Measurements from ENCODE around the gene DUSP18. TPM values are rescaled to one million over a fixed set of nuclear protein-coding genes. Genes with fewer than 3 reads are reported as not detected.

DUSP18 gene
- total RNA-seq, 1 donor: 3.3 TPM

- Histone ChIP-seq H3K27me3 (ENCODE audit: insufficient read depth, low read length) (no peaks in the 10 kb centered on the region), H3K9me3 (ENCODE audit: low read depth, low read length) (no peaks in the 10 kb centered on the region), H3K4me1 (ENCODE audit: insufficient read depth, low read length) (peaks cover 11% of the 10 kb centered on the region), H3K4me3 (ENCODE audit: low read length) (no peak overlapping the region)
Observed at GRCh38 chr22:30662040-30662439, 5.6 kb downstream of the DUSP18 start.

- Histone ChIP-seq H3K4me1 (ENCODE audit: insufficient read depth, low read length) (no peaks in the 10 kb centered on the region), H3K4me3 (ENCODE audit: low read length) (no peak overlapping the region), H3K27me3 (ENCODE audit: insufficient read depth, low read length) (no peaks in the 10 kb centered on the region), H3K9me3 (ENCODE audit: low read depth, low read length) (no peaks in the 10 kb centered on the region)
Observed at GRCh38 chr22:30655532-30655931, 12.1 kb downstream of the DUSP18 start.

- H3K27me3 ChIP-seq (ENCODE audit: insufficient read depth, low read length): no peaks in the 10 kb centered on the region
- no peaks in the 10 kb centered on the region for H3K9me3 ChIP-seq (ENCODE audit: low read depth, low read length)
- H3K4me1 ChIP-seq (ENCODE audit: insufficient read depth, low read length): peaks cover 5% of the 10 kb centered on the region
- H3K4me3 ChIP-seq (ENCODE audit: low read length): no peak overlapping the region
Observed at GRCh38 chr22:30654361-30654760, 13.3 kb downstream of the DUSP18 start.

GRCh38 chr22:30652852-30653251 lies 14.8 kb downstream of the DUSP18 start:
- H3K4me3 ChIP-seq (ENCODE audit: low read length): no peak overlapping the region
- H3K27me3 ChIP-seq (ENCODE audit: insufficient read depth, low read length): no peaks in the 10 kb centered on the region

GRCh38 chr22:30650508-30651116 lies 17.1 kb downstream of the DUSP18 start:
- Histone ChIP-seq H3K4me3 (ENCODE audit: low read length) (no peak overlapping the region), H3K4me1 (ENCODE audit: insufficient read depth, low read length) (peaks cover 9% of the 10 kb centered on the region), H3K27me3 (ENCODE audit: insufficient read depth, low read length) (no peaks in the 10 kb centered on the region), H3K9me3 (ENCODE audit: low read depth, low read length) (no peaks in the 10 kb centered on the region)

More at GRCh38 chr22:30652852-30653251, 14.8 kb downstream of the DUSP18 start:
- peaks cover 9% of the 10 kb centered on the region for H3K4me1 ChIP-seq (ENCODE audit: insufficient read depth, low read length)
- H3K9me3 ChIP-seq (ENCODE audit: low read depth, low read length): no peaks in the 10 kb centered on the region

- H3K27me3 ChIP-seq (ENCODE audit: insufficient read depth, low read length): no peaks in the 10 kb centered on the region
- H3K4me1 ChIP-seq (ENCODE audit: insufficient read depth, low read length): peaks cover 9% of the 10 kb centered on the region
- no peak overlapping the region for H3K4me3 ChIP-seq (ENCODE audit: low read length)
- no peaks in the 10 kb centered on the region for H3K9me3 ChIP-seq (ENCODE audit: low read depth, low read length)
Observed at GRCh38 chr22:30649430-30650007, 18.2 kb downstream of the DUSP18 start.

- Histone ChIP-seq H3K27me3 (ENCODE audit: insufficient read depth, low read length) (no peaks in the 10 kb centered on the region), H3K4me3 (ENCODE audit: low read length) (no peak overlapping the region), H3K9me3 (ENCODE audit: low read depth, low read length) (no peaks in the 10 kb centered on the region), H3K4me1 (ENCODE audit: insufficient read depth, low read length) (peaks cover 9% of the 10 kb centered on the region)
Observed at GRCh38 chr22:30648825-30649224, 18.9 kb downstream of the DUSP18 start.

GRCh38 chr22:30647536-30647935 lies 20.1 kb downstream of the DUSP18 start:
- H3K4me3 ChIP-seq (ENCODE audit: low read length): no peak overlapping the region
- H3K27me3 ChIP-seq (ENCODE audit: insufficient read depth, low read length): no peaks in the 10 kb centered on the region
- peaks cover 9% of the 10 kb centered on the region for H3K4me1 ChIP-seq (ENCODE audit: insufficient read depth, low read length)
- H3K9me3 ChIP-seq (ENCODE audit: low read depth, low read length): no peaks in the 10 kb centered on the region

- H3K9me3 ChIP-seq (ENCODE audit: low read depth, low read length): no peaks in the 10 kb centered on the region
- H3K4me1 ChIP-seq (ENCODE audit: insufficient read depth, low read length): peaks cover 9% of the 10 kb centered on the region
- no peak overlapping the region for H3K4me3 ChIP-seq (ENCODE audit: low read length)
- H3K27me3 ChIP-seq (ENCODE audit: insufficient read depth, low read length): no peaks in the 10 kb centered on the region
Observed at GRCh38 chr22:30646518-30647160, 21.0 kb downstream of the DUSP18 start.

GRCh38 chr22:30643055-30643875 lies 24.4 kb downstream of the DUSP18 start:
- Histone ChIP-seq H3K4me1 (ENCODE audit: insufficient read depth, low read length) (no peaks in the 10 kb centered on the region), H3K9me3 (ENCODE audit: low read depth, low read length) (no peaks in the 10 kb centered on the region)

GRCh38 chr22:30640839-30641430 lies 26.7 kb downstream of the DUSP18 start:
- Histone ChIP-seq H3K27me3 (ENCODE audit: insufficient read depth, low read length) (no peaks in the 10 kb centered on the region), H3K4me1 (ENCODE audit: insufficient read depth, low read length) (peaks cover 18% of the 10 kb centered on the region), H3K4me3 (ENCODE audit: low read length) (no peak overlapping the region), H3K9me3 (ENCODE audit: low read depth, low read length) (no peaks in the 10 kb centered on the region)

More at GRCh38 chr22:30643055-30643875, 24.4 kb downstream of the DUSP18 start:
- Histone ChIP-seq H3K27me3 (ENCODE audit: insufficient read depth, low read length) (no peaks in the 10 kb centered on the region), H3K4me3 (ENCODE audit: low read length) (no peak overlapping the region)

GRCh38 chr22:30640361-30640760 lies 27.3 kb downstream of the DUSP18 start:
- Histone ChIP-seq H3K9me3 (ENCODE audit: low read depth, low read length) (no peaks in the 10 kb centered on the region), H3K27me3 (ENCODE audit: insufficient read depth, low read length) (no peaks in the 10 kb centered on the region), H3K4me1 (ENCODE audit: insufficient read depth, low read length) (peaks cover 22% of the 10 kb centered on the region)

GRCh38 chr22:30637701-30638114 lies 30.0 kb downstream of the DUSP18 start:
- no peak overlapping the region for H3K4me3 ChIP-seq (ENCODE audit: low read length)
- H3K27me3 ChIP-seq (ENCODE audit: insufficient read depth, low read length): no peaks in the 10 kb centered on the region
- peaks cover 30% of the 10 kb centered on the region for H3K4me1 ChIP-seq (ENCODE audit: insufficient read depth, low read length)
- no peaks in the 10 kb centered on the region for H3K9me3 ChIP-seq (ENCODE audit: low read depth, low read length)

More at GRCh38 chr22:30640361-30640760, 27.3 kb downstream of the DUSP18 start:
- H3K4me3 ChIP-seq (ENCODE audit: low read length): no peak overlapping the region

- Histone ChIP-seq H3K9me3 (ENCODE audit: low read depth, low read length) (no peaks in the 10 kb centered on the region), H3K4me3 (ENCODE audit: low read length) (peak overlapping the region; percentile 49), H3K4me1 (ENCODE audit: insufficient read depth, low read length) (peaks cover 30% of the 10 kb centered on the region), H3K27me3 (ENCODE audit: insufficient read depth, low read length) (no peaks in the 10 kb centered on the region)
Observed at GRCh38 chr22:30636226-30637077, 31.2 kb downstream of the DUSP18 start.
